Fibroblast of skin of right biceps (primary cell): ENCODE data around the gene PRDM5.
"Not testable (repeated sequence)": the region's sequence is repeated elsewhere in the genome, so short reads cannot be mapped to it uniquely, and the experiment has no call there.

Source experiments
- DNase-seq: peaks from one replicate; pipeline ENCODE4 v3.0.0-alpha.2; 2013

The PRDM5 gene

GRCh38 chr4:120692964-120693363 is 229.6 kb downstream of the PRDM5 start:
- DNase-seq: peak; percentile 91

- no peak for DNase-seq
These were observed 231.0 kb downstream of the PRDM5 start for GRCh38 chr4:120691536-120691935.

DNA sequence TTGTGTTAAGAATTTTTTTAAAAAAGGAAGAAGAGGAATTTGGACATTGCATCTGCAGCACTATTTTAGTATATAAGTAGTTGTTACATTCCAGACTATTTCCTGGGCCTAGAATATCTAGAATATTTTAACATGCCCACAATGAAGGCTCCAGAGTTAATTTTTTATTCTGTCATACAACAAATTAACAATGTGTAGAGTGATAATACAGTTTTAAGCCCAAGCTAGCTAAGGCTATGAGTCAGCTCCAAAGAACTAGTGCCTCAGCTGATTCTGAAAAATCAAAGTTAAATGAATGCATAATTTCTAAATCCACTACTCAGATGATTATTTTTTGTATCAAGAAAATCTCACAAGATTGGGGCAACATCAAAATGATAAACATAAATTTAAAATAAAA is 231.4 kb downstream of the PRDM5 start:
- DNase-seq: peak; percentile 49

GRCh38 chr4:120688791-120689190 is 233.7 kb downstream of the PRDM5 start:
- DNase-seq: no peak

GRCh38 chr4:120685756-120686278 is 236.7 kb downstream of the PRDM5 start:
- no peak for DNase-seq

- no peak for DNase-seq
These were observed 238.5 kb downstream of the PRDM5 start for GRCh38 chr4:120683897-120684540.

- DNase-seq: peak; percentile 18
These were observed 239.5 kb downstream of the PRDM5 start for GRCh38 chr4:120682981-120683380.

GRCh38 chr4:120680647-120681228 is 241.8 kb downstream of the PRDM5 start:
- DNase-seq: no peak

GRCh38 chr4:120673696-120674095 is 248.8 kb downstream of the PRDM5 start:
- DNase-seq: no peak

DNA sequence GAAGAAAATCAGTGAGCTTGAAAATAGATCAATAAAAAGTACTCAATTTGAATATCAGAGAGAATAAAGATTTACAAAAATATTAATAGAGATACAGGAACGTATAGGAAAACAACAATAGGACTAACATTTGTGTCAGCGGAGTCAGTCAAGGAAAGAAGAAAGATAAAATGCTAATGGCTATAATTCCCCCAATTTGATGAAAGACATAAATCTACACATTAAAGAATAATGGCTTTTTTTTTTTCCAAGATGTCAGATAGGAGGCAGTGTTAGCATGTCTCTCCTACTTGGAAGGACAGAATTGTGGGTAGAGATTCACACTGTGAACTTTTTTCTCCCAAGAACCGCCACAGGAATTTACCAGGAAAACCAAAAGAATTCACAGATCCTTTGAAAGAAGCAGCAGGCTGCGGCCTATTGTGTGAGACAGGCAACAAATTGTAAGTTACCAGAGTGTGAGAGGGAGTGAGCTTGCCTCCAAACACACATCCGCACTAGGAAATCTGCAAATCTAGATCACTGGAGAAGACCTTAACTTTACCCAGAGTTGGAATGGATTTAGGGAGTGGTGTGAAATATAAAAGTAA is 249.9 kb downstream of the PRDM5 start:
- peak; percentile 34 for DNase-seq

GRCh38 chr4:120672076-120672475 is 250.4 kb downstream of the PRDM5 start:
- DNase-seq: no peak

DNA sequence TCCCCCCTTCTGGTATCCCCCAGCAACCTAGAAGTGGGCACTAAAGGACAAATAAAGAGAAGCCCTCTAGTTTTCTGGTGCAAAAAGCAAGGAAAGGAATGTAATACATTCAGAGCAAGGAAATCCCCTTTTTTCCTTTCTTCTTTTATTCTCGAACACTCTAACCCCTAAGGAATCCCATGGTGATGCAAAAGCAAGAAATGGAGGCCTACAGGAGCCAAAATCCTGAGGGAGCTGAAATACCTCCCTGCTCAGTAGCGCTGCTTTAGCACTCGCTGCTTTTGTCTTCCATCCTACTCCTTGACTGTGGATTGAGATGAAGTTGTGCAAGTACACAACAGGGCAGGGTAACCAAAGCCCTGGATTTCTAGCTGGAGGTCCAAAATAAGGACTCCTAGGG is 251.0 kb downstream of the PRDM5 start:
- peak; percentile 6 for DNase-seq

DNA sequence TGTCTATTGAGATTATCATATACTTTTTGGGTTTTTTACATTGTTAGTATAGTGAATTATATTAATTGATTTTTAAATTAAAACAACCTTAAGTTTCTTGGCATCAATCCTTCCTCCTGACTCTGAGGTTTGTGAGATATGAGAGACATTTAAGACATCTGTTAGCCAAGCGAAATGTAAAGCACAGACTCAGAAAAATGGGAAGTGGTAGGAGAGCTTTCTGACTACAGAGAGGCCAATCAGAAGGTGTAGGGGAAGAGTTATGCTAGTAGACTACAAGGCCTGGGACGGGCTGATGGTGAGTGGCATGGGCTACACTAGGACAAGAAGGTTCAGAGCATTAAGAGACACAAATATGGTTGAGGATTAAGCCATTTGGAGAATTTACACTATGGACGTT is 255.4 kb downstream of the PRDM5 start:
- DNase-seq: no peak

DNA sequence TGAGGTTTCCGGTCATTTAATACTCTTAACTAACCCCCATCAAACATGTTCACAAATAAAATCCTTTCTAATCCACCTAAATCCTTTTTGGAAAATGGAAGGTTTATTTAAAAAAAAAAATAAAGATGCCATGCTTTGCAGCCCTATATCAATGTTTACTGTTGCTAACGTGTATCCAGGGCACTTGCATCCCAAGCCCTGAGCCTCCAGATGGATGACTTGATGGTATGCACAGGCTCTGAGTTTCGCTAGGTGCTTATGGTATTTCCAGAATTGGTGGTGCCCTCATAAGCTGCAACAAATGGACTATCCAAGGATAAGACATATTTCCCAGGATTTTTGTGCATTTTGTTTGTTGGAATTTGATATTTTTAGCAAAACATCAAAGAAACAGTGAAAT is 257.7 kb downstream of the PRDM5 start:
- DNase-seq: no peak

GRCh38 chr4:120659616-120660170 is 262.8 kb downstream of the PRDM5 start:
- DNase-seq: no peak

DNA sequence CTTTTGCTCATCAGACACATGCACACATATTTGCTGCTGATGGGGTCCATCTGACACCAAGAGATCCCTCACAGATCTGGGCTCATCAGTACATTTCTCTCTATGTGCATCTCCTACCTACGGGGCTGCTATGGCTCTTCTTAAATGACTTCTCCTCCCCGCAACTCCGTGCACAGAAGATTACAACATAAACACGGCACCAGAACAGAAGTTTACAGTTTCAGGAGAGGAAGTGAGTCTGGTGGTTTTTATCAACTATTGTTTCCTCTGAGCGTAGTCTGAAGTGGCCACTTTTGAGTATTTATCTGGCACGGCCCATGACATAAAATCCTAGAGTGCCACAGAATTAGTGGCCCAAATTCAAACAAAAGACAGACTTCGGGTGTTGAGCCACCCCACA is 263.8 kb downstream of the PRDM5 start:
- no peak for DNase-seq

DNA sequence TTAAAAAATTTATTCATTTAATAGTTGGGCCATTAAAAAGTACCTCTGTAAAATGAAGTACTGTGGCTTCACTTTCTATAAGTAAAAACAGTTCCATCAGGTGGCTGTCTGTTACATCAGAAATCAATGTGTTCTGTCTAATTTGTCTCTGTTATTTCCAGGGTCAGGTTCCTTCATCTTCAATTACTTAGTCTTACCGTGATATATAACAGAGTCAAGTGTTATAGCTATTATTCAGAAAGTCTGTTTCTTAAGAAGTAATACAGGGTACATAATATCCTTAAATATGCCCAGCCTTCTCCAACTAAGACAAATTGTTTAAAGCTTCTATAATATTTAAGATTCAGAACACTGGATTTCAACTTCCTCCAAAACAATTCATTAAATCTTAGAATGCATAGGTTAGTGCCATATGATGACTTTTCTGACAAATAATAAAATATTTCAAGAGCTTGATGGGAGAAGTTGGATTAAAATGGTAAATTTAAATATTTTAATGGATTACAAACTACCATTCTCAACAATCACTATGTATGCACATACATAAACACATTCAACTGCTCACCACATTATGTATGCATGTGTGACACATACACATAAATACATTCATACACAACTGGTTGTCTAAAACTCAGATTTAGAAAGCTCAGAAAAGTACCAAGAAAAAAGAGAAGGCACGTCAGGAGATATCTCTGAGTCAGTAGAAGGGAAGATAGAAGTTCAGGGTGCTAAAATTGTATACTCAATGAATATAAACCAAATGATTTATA is 268.5 kb downstream of the PRDM5 start:
- no peak for DNase-seq

GRCh38 chr4:120648336-120648735 is 274.2 kb downstream of the PRDM5 start:
- not testable (repeated sequence) for DNase-seq
